ENCODE measurements around the gene RIC3.

- TF ChIP-seq CTCF (IDR thresholded peaks at IDR 0.05; ENCODE audit: low read length) = no peak
- TF ChIP-seq EZH2 (IDR thresholded peaks at IDR 0.05; ENCODE audit: borderline replicate concordance, low read length) = no peak
These were observed 82.8 kb downstream of the RIC3 start for GRCh38 chr11:8086001-8086479.

All from OCI-LY1 (cell line).